Measurements from ENCODE around the gene NT5DC3. TPM values are rescaled to one million over a fixed set of nuclear protein-coding genes. Genes with fewer than 3 reads are reported as not detected.

The NT5DC3 gene
- total RNA-seq, 1 experiment from 2014 or later, result 12.5 TPM

- TF ChIP-seq, protein P1, sequence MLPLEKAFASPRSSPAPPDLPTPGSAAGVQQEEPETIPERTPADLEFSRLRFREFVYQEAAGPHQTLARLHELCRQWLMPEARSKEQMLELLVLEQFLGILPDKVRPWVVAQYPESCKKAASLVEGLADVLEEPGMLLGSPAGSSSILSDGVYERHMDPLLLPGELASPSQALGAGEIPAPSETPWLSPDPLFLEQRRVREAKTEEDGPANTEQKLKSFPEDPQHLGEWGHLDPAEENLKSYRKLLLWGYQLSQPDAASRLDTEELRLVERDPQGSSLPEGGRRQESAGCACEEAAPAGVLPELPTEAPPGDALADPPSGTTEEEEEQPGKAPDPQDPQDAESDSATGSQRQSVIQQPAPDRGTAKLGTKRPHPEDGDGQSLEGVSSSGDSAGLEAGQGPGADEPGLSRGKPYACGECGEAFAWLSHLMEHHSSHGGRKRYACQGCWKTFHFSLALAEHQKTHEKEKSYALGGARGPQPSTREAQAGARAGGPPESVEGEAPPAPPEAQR (CRISPR knock-in tag; IDR thresholded peaks at IDR 0.05), result no peak
- TF ChIP-seq, protein P2, sequence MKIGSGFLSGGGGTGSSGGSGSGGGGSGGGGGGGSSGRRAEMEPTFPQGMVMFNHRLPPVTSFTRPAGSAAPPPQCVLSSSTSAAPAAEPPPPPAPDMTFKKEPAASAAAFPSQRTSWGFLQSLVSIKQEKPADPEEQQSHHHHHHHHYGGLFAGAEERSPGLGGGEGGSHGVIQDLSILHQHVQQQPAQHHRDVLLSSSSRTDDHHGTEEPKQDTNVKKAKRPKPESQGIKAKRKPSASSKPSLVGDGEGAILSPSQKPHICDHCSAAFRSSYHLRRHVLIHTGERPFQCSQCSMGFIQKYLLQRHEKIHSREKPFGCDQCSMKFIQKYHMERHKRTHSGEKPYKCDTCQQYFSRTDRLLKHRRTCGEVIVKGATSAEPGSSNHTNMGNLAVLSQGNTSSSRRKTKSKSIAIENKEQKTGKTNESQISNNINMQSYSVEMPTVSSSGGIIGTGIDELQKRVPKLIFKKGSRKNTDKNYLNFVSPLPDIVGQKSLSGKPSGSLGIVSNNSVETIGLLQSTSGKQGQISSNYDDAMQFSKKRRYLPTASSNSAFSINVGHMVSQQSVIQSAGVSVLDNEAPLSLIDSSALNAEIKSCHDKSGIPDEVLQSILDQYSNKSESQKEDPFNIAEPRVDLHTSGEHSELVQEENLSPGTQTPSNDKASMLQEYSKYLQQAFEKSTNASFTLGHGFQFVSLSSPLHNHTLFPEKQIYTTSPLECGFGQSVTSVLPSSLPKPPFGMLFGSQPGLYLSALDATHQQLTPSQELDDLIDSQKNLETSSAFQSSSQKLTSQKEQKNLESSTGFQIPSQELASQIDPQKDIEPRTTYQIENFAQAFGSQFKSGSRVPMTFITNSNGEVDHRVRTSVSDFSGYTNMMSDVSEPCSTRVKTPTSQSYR (CRISPR knock-in tag; IDR thresholded peaks at IDR 0.05), result no peak
- TF ChIP-seq ELF4 (CRISPR knock-in tag; IDR thresholded peaks at IDR 0.05; ENCODE audit: low read depth) (no peak), ZNF423 (CRISPR knock-in tag; IDR thresholded peaks at IDR 0.05) (no peak), ESRRA (CRISPR knock-in tag; IDR thresholded peaks at IDR 0.05; ENCODE audit: borderline replicate concordance) (no peak), GTF2I (CRISPR knock-in tag; conservative IDR thresholded peaks at IDR 0.05) (no peak), ZNF121 (CRISPR knock-in tag; IDR thresholded peaks at IDR 0.05) (no peak), JUN (CRISPR knock-in tag; IDR thresholded peaks at IDR 0.05) (no peak), PRRX2 (CRISPR knock-in tag; IDR thresholded peaks at IDR 0.05) (no peak), CREB1 (CRISPR knock-in tag; IDR thresholded peaks at IDR 0.05) (no peak), ZNF317 (CRISPR knock-in tag; IDR thresholded peaks at IDR 0.05; ENCODE audit: borderline replicate concordance, low read depth) (no peak), ZNF512 (CRISPR knock-in tag; IDR thresholded peaks at IDR 0.05; ENCODE audit: borderline replicate concordance) (no peak), RELA (CRISPR knock-in tag; IDR thresholded peaks at IDR 0.05; ENCODE audit: borderline replicate concordance) (no peak), JAZF1 (CRISPR knock-in tag; IDR thresholded peaks at IDR 0.05) (no peak)
- TF ChIP-seq, protein P3, sequence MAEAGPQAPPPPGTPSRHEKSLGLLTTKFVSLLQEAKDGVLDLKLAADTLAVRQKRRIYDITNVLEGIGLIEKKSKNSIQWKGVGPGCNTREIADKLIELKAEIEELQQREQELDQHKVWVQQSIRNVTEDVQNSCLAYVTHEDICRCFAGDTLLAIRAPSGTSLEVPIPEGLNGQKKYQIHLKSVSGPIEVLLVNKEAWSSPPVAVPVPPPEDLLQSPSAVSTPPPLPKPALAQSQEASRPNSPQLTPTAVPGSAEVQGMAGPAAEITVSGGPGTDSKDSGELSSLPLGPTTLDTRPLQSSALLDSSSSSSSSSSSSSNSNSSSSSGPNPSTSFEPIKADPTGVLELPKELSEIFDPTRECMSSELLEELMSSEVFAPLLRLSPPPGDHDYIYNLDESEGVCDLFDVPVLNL (CRISPR knock-in tag; IDR thresholded peaks at IDR 0.05; ENCODE audit: borderline replicate concordance, low read depth), result no peak
- TF ChIP-seq, protein P4, sequence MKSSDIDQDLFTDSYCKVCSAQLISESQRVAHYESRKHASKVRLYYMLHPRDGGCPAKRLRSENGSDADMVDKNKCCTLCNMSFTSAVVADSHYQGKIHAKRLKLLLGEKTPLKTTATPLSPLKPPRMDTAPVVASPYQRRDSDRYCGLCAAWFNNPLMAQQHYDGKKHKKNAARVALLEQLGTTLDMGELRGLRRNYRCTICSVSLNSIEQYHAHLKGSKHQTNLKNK (CRISPR knock-in tag; IDR thresholded peaks at IDR 0.05), result no peak
- H3K9me3 Mint-ChIP-seq, result no peaks in the 10 kb centered on the region
- ChIA-PET POLR2A (no interaction called here), CTCF (no interaction called here)
- DNase-seq (ENCODE audit: low spot score) (no peak), ATAC-seq (no peak)
- no peak overlapping the region for H3K4me3 Mint-ChIP-seq
- H3K36me3 Mint-ChIP-seq, result peaks cover 17% of the 10 kb centered on the region; the same call in 1 of the 2 replicates
- no peaks in the 10 kb centered on the region for H3K27me3 Mint-ChIP-seq (ENCODE audit: low read depth)
- H3K27ac Mint-ChIP-seq, result no peak overlapping the region
- H3K4me1 Mint-ChIP-seq, result peaks cover 5% of the 10 kb centered on the region; the same call in 1 of the 2 replicates
Measured at GRCh38 chr12:103762473-103762872, 78.6 kb downstream of the NT5DC3 start.

DNA sequence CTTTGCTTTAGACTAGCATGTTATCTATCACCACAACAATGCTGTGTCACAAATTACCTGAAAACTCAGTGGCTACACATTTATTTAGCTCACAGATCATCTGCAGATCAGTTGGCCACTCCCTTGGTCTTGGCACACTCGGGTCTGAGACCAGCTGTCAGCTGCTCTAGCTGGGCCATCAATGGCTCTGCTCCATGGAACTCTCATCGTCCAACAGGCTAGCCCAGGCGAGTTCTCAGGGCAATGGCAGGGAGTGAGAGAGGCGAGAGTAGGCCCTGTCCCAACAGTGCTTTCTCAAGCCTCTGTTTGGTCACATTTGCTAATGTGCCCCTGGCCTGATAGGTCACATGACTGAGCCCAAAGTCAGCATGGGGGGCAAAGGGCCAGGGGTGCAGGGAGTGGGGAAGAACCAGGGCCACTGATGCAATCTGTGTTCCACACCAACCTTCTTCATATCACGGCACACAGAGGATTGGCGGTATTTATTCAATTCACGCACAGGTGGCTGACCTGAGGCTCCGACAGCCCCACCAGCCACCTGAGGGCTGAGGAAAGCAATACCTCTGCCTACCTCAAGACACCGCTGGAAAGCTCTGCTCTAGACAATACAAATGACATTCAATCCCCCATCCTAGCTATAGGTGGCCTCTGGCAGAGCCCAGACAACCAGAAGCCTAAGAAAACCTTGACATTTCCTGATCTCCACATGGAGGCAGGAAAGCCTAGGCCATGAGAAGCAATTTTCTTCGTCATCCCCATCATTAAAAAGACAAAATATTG lies 82.5 kb downstream of the NT5DC3 start:
- no peaks in the 10 kb centered on the region; the same call in 1 of the 2 replicates for H3K27me3 Mint-ChIP-seq (ENCODE audit: low read depth)
- no peak overlapping the region for H3K27ac Mint-ChIP-seq
- peaks cover 4% of the 10 kb centered on the region; the same call in 1 of the 2 replicates for H3K36me3 Mint-ChIP-seq
- CTCF ChIA-PET, result interaction anchor here (1.0 to 1.1 kb wide), 4 partner anchors 13 to 126 kb away, joined by 3 to 7 read pairs (median 6); no protein-coding TSS in a partner anchor
- POLR2A ChIA-PET, result no interaction called here
- peaks cover 5% of the 10 kb centered on the region; the same call in 1 of the 2 replicates for H3K4me1 Mint-ChIP-seq
- ATAC-seq (peak; percentile 89), DNase-seq (ENCODE audit: low spot score) (no peak)
- H3K4me3 Mint-ChIP-seq, result no peak overlapping the region
- H3K9me3 Mint-ChIP-seq, result no peaks in the 10 kb centered on the region
- TF ChIP-seq RELA (CRISPR knock-in tag; IDR thresholded peaks at IDR 0.05; ENCODE audit: borderline replicate concordance) (no peak), USF2 (CRISPR knock-in tag; IDR thresholded peaks at IDR 0.05) (peak; percentile 59), E2F1 (CRISPR knock-in tag; IDR thresholded peaks at IDR 0.05) (no peak), STAT6 (CRISPR knock-in tag; conservative IDR thresholded peaks at IDR 0.05; ENCODE audit: low read depth) (no peak)
- TF ChIP-seq, protein P5, sequence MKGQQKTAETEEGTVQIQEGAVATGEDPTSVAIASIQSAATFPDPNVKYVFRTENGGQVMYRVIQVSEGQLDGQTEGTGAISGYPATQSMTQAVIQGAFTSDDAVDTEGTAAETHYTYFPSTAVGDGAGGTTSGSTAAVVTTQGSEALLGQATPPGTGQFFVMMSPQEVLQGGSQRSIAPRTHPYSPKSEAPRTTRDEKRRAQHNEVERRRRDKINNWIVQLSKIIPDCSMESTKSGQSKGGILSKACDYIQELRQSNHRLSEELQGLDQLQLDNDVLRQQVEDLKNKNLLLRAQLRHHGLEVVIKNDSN (CRISPR knock-in tag; IDR thresholded peaks at IDR 0.05), result peak; percentile 39; the same call in 1 of the 2 replicates

Measured in WTC11 (cell line).